Mucosa of rectum (tissue), 2 donors: ENCODE data around the gene PCNX2.
"Not testable (repeated sequence)": the region's sequence is repeated elsewhere in the genome, so short reads cannot be mapped to it uniquely, and the experiment has no call there.

Experiments
- H3K27ac ChIP-seq, 2 donors: one replicate each; pipeline ENCODE4 v1.7.0; 2013; ENCODE audit warnings: inconsistent platforms in 2 of 2, low read depth in 2 of 2, low read length in 2 of 2
- H3K27me3 ChIP-seq, 2 donors: one replicate each; pipeline ENCODE4 v1.7.0; 2013; ENCODE audit warnings: low read length in 2 of 2; ENCODE audit not compliant: control insufficient read depth in 2 of 2, insufficient read depth in 2 of 2
- H3K36me3 ChIP-seq, 2 donors: one replicate each; pipeline ENCODE4 v1.7.0; 2013; ENCODE audit warnings: low read length in 2 of 2; ENCODE audit not compliant: control insufficient read depth in 2 of 2, insufficient read depth in 2 of 2
- H3K4me1 ChIP-seq, 2 donors: one replicate each; pipeline ENCODE4 v1.7.0; 2013; ENCODE audit warnings: low read length in 2 of 2, mild to moderate bottlenecking in 1 of 2; ENCODE audit not compliant: control insufficient read depth in 2 of 2, insufficient read depth in 2 of 2
- H3K4me3 ChIP-seq, 2 donors: one replicate each; pipeline ENCODE4 v1.7.0; 2013; ENCODE audit warnings: low read length in 2 of 2
- H3K9ac ChIP-seq, 2 donors: one replicate each; pipeline ENCODE4 v1.7.0; 2013; ENCODE audit warnings: low read length in 2 of 2, low read depth in 1 of 2, mild to moderate bottlenecking in 1 of 2
- H3K9me3 ChIP-seq, 2 donors: one replicate each; pipeline ENCODE4 v1.7.0; 2013; ENCODE audit warnings: low read length in 2 of 2; ENCODE audit not compliant: control insufficient read depth in 2 of 2
- donor health status: healthy.
- donor health status: Normal muscosa, but diverticular disease.

PCNX2 gene

GRCh38 chr1:233114159-233114558, 181.4 kb downstream of the PCNX2 start:
- Histone ChIP-seq H3K27ac (no peak overlapping the region), H3K9me3 (no peaks in the 10 kb centered on the region), H3K27me3 (no peaks in the 10 kb centered on the region), H3K36me3 (no peaks in the 10 kb centered on the region), H3K4me3 (no peak overlapping the region), H3K9ac (no peak overlapping the region), H3K4me1 (no peaks in the 10 kb centered on the region)

GRCh38 chr1:233113009-233113879, 182.3 kb downstream of the PCNX2 start:
- Histone ChIP-seq H3K27ac (peak overlapping the region in 1 of 2 donors; percentile 43), H3K36me3 (no peaks in the 10 kb centered on the region), H3K9ac (no peak overlapping the region)

DNA sequence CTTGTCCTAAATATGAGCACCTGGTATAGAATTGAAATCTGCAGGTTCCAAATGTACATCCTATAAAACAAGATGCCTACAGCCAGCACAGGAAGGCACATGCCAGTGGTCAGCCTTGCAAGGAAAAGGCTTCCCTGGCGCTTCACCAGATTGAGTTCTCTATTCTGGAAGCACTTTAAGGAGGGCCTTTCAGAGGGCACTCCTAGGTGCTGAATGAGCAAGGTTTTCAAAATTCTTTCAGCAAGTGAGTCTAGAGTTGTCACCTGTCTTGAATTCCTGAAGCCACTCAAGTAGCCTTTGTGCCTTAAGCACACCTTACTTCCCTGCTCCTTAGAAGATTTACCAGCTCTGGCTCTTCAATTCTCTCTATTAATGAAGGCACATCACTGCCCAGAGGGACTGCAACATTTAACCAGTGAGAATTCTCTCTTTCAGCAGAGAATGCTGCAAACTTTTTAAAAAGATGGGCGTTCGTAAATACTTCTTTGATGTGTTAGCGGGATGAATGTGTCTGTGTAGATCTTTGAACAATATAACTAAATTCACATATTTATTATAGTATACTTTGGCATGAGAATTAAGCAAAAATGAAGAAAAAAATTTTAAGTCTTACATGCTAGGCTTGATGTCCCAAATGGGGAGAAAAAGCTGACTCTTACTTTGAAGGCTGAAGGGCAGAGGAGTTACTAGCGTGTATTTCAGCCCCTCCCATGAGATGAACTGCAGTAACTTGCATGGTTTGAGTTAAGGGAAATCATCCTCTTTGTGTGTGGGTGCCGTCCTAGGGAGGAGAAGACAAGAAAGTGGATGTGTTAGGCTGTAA, 183.1 kb downstream of the PCNX2 start:
- Histone ChIP-seq H3K9ac (no peak overlapping the region), H3K4me1 (no peaks in the 10 kb centered on the region), H3K27me3 (no peaks in the 10 kb centered on the region), H3K36me3 (no peaks in the 10 kb centered on the region), H3K27ac (no peak overlapping the region), H3K9me3 (no peaks in the 10 kb centered on the region), H3K4me3 (no peak overlapping the region)

More at GRCh38 chr1:233113009-233113879, 182.3 kb downstream of the PCNX2 start:
- H3K27me3 ChIP-seq, result no peaks in the 10 kb centered on the region
- H3K9me3 ChIP-seq, result no peaks in the 10 kb centered on the region
- H3K4me1 ChIP-seq, result no peaks in the 10 kb centered on the region
- H3K4me3 ChIP-seq, result no peak overlapping the region

DNA sequence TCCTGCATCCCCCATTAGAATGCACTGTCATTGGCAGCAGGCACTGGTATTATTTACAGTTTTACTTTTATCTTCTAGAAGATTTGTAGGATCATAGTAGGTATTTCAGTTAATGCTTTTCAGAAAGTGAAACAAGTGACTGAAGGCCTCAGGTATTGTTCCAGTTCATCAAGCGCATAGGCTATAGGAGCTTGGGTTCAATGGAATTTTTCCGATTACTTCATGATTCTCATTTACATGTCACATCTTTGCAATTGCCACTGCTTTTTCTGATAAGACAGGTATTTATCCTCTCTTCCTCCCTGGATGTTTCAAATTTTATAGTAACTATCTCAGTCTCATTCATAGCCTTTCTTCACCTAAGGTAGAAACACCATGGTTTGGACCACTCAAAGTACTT, 183.8 kb downstream of the PCNX2 start:
- Histone ChIP-seq H3K9ac (no peak overlapping the region), H3K4me1 (no peaks in the 10 kb centered on the region), H3K36me3 (no peaks in the 10 kb centered on the region), H3K27me3 (no peaks in the 10 kb centered on the region), H3K9me3 (no peaks in the 10 kb centered on the region), H3K4me3 (no peak overlapping the region), H3K27ac (no peak overlapping the region)

GRCh38 chr1:233109096-233109495, 186.4 kb downstream of the PCNX2 start:
- Histone ChIP-seq H3K27ac (no peak overlapping the region), H3K27me3 (no peaks in the 10 kb centered on the region), H3K9me3 (no peaks in the 10 kb centered on the region), H3K36me3 (no peaks in the 10 kb centered on the region), H3K4me1 (no peaks in the 10 kb centered on the region), H3K9ac (no peak overlapping the region), H3K4me3 (no peak overlapping the region)

DNA sequence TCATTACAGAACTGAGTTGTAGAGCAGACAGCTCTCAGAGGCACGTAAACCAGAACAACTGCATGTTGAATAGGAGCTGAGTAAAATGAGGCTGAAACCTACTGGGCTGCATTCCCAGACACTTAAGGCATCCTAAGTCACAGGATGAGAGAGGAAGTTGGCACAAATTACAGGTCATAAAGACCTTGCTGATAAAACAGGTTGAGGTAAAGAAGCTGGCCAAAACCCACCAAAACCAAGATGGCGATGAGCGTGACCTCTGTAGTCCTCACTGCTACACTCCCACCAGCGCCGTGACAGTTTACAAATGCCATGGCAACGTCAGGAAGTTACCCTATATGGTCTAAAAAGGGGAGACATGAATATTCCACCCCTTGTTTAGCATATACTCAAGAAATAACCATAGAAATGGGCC, 187.8 kb downstream of the PCNX2 start:
- not testable (repeated sequence) for H3K9me3 ChIP-seq, H3K27me3 ChIP-seq, H3K4me1 ChIP-seq, H3K4me3 ChIP-seq, H3K36me3 ChIP-seq, H3K27ac ChIP-seq, H3K9ac ChIP-seq

- Histone ChIP-seq H3K36me3 (no peaks in the 10 kb centered on the region), H3K4me3 (no peak overlapping the region), H3K27me3 (no peaks in the 10 kb centered on the region), H3K9me3 (no peaks in the 10 kb centered on the region), H3K9ac (no peak overlapping the region), H3K4me1 (no peaks in the 10 kb centered on the region), H3K27ac (no peak overlapping the region)
These were observed 188.3 kb downstream of the PCNX2 start for GRCh38 chr1:233107130-233107660.

DNA sequence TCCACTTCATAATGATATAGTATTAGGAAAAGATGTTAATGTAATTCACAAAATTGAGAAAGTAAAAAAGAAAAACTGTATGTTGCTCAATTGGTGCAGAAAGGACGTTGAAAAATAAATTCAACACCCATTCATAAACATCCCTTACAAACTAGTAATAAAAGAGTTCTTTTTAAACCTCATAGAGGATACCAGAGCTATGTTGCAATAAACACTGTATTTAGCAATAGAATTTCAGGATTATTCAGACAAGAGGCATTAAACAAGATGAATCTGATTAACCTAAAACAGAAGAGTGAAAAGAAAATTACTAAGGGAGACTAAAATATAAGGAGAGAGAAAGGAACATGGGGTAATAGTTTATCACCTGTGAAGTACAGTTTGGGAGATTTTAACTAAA, 190.3 kb downstream of the PCNX2 start:
- Histone ChIP-seq H3K4me3 (no peak overlapping the region), H3K36me3 (no peaks in the 10 kb centered on the region), H3K27ac (no peak overlapping the region), H3K27me3 (no peaks in the 10 kb centered on the region), H3K4me1 (no peaks in the 10 kb centered on the region), H3K9ac (no peak overlapping the region), H3K9me3 (no peaks in the 10 kb centered on the region)

DNA sequence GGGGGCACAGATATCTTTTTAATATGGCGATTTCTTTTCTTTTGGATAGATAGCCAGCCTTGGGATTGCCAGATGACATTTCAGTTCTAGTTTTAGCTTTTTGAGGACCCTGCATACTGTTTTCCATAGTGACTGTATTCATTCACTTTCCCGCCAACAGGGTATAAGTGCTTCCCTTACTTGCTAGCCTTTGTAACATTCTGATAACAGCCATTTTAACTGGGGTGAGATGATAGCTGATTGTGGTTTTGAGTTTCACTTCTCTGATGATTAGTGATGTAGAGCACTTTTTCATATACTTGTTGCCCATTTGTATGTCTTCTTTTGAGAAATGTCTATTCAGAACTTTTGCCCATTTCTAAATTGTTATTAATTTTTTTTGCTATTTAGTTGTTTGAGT, 193.2 kb downstream of the PCNX2 start:
- no peak overlapping the region for H3K4me3 ChIP-seq
- no peaks in the 10 kb centered on the region for H3K9me3 ChIP-seq
- no peaks in the 10 kb centered on the region for H3K27me3 ChIP-seq
- H3K36me3 ChIP-seq, result no peaks in the 10 kb centered on the region
- no peak overlapping the region for H3K9ac ChIP-seq
- H3K4me1 ChIP-seq, result no peaks in the 10 kb centered on the region
- H3K27ac ChIP-seq, result no peak overlapping the region

DNA sequence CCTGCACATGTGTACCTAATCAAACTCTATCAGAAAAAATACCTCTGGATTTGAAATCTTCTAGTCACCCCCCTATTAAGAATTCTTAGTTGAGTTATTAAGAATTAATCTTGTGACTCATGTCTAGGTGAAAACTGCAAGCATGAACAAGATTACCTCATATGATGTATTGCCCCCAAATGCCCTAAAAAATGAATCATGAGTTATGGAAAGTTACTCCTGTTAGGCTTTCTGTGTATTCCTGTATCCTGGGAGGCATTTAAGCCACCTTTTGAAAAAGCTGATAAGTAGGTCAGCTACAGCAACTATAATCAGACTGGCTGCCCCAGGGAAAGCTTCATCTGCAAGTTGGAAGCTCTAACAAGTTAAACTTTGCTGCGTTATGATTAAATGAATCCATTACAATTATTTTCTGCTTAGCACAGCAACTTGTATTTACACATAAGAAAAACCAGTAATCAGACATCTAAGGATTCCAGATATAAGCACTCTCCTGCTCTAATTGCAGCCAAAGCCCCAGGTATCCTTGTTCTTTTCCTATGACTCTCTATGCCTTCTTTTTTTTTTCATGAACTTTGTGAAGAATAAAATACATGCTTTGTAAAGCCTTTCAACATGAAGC, 197.5 kb downstream of the PCNX2 start:
- Histone ChIP-seq H3K4me3 (no peak overlapping the region), H3K9ac (no peak overlapping the region), H3K27ac (no peak overlapping the region), H3K9me3 (no peaks in the 10 kb centered on the region), H3K27me3 (no peaks in the 10 kb centered on the region), H3K36me3 (no peaks in the 10 kb centered on the region), H3K4me1 (no peaks in the 10 kb centered on the region)
